HG03558 (cell line): ENCODE measurements around the gene HJURP.

Source experiments
- ATAC-seq: cut with Tn5 transposase; IDR thresholded peaks from one replicate; pipeline ENCODE4 v1.9.1; 2021; ENCODE audit warnings: moderate number of reproducible peaks; ENCODE audit not compliant: unreplicated experiment; ENCODE audit errors: extremely low read depth

Gene HJURP

GRCh38 chr2:233798335-233799086 is 55.8 kb downstream of the HJURP start:
- ATAC-seq = no peak

- ATAC-seq = no peak
Observed at GRCh38 chr2:233796254-233796653, 58.1 kb downstream of the HJURP start.

GRCh38 chr2:233795735-233796171 is 58.6 kb downstream of the HJURP start:
- ATAC-seq = no peak

- ATAC-seq = no peak
Observed at GRCh38 chr2:233794128-233794658, 60.1 kb downstream of the HJURP start.

- no peak for ATAC-seq
Observed at GRCh38 chr2:233793465-233794127, 60.7 kb downstream of the HJURP start.

GRCh38 chr2:233792720-233793119 is 61.6 kb downstream of the HJURP start:
- no peak for ATAC-seq

- no peak for ATAC-seq
Observed at GRCh38 chr2:233791883-233792329, 62.4 kb downstream of the HJURP start.

- no peak for ATAC-seq
Observed at GRCh38 chr2:233791151-233791882, 63.0 kb downstream of the HJURP start.

- ATAC-seq = no peak
Observed at GRCh38 chr2:233789554-233789953, 64.8 kb downstream of the HJURP start.
